Measurements from ENCODE around the gene MLC1. TPM values are rescaled to one million over a fixed set of nuclear protein-coding genes. Genes with fewer than 3 reads are reported as not detected.
"Not testable (repeated sequence)": the region's sequence is repeated elsewhere in the genome, so short reads cannot be mapped to it uniquely, and the experiment has no call there.

MLC1 gene
- total RNA-seq, 1 experiment from 2014 or later, result not detected

GRCh38 chr22:50105208-50106100 lies 20.2 kb upstream of the MLC1 start:
- no peak for DNase-seq (ENCODE audit: low spot score)
- in situ Hi-C loops (cut with HindIII; ENCODE audit: low sequenced_read_pairs), result no loop called here

DNA sequence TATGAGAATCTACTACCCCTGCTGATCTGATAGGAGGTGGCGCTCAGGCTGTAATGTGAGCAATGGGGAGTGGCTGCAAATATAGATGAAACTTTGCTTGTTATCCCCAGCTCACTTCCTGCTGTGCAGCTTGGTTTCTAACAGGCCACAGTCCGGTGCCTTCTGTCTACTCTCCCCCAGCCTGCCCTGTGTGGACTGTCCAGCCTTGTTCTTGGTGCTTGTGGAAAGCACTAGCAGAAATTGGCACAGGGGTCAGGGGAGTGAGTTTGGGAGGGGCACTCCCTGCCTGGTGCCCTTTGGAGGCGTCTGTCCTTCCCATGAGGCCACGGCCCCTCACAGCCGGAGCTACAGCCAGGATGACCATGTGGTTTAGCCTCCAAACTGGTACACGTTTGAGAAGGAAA lies 18.9 kb upstream of the MLC1 start:
- in situ Hi-C loops (cut with HindIII; ENCODE audit: low sequenced_read_pairs), result no loop called here
- no peak for DNase-seq (ENCODE audit: low spot score)

GRCh38 chr22:50102946-50103345 lies 17.7 kb upstream of the MLC1 start:
- in situ Hi-C loops (cut with HindIII; ENCODE audit: low sequenced_read_pairs), result no loop called here
- DNase-seq (ENCODE audit: low spot score), result no peak

GRCh38 chr22:50101870-50102565 lies 16.8 kb upstream of the MLC1 start:
- no peak for DNase-seq (ENCODE audit: low spot score)
- in situ Hi-C loops (cut with HindIII; ENCODE audit: low sequenced_read_pairs), result no loop called here

DNA sequence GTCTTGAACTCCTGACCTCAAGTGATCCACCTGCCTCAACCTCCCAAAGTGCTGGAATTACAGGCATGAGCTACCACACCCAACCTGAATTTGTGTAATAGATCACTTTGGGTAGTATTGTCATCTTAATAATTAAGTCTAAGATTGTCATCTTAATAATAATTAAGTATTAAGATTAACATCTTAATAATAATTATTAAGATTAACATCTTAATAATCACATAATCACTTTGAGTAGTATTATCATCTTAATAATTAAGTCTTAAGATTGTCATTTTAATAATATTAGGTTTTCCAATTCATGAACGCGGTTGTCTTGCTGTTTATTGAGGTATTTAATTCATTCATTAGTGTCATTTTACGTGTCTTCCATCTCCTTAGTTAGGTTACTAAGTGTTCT lies 12.8 kb upstream of the MLC1 start:
- no peak for DNase-seq (ENCODE audit: low spot score)
- in situ Hi-C loops (cut with HindIII; ENCODE audit: low sequenced_read_pairs), result no loop called here

DNA sequence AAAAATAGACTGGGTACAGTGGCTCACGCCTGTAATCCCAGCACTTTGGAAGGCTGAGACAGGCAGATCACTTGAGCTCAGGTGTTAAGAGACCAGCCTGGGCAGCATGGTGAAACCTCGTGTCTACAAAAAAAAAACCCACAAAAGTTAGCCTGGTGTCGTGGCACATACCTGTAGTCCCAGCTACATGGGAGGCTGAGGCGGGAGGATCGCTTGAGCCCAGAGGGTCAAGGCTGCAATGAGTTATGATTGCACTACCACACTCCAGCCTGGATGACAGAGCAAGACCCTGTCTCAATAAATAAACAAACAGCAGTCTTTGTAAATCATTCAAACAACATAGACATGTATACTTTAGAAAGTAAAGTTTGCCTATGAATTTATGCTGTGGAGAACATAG lies 7.1 kb upstream of the MLC1 start:
- no peak for DNase-seq (ENCODE audit: low spot score)

DNA sequence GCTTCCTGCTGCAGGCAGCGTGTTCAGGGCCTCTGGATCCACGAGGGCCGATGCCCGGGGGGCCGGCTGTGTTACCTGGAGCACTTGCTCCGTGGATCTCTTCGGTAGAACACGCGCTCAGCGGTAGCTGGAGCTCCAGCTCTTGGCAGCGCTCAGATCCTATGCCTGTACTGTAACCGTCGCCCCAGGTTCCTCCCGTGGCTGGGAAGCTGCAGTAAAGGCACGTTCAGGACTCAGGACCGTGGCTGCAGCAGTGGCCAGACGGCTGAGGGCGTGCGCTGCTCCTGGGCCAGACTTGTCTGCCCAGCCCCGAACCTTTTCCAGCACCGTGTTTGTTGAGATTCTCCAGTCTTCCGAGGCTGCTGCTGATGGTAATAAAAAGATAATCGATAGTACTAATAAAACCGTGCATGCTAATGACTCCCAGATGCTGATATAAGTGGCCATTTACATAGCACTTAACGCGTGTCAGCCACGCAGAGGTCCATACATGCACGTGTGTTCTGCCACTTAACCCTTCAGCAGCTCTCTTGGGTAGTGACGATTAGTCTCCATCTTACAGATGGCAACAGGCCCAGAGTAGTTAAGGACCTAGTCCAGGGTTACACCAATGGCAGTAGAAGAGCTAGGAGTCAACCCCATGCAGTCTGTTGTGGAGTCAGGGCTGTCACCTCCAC lies 6.0 kb upstream of the MLC1 start:
- in situ Hi-C loops (cut with HindIII; ENCODE audit: low sequenced_read_pairs), result no loop called here
- DNase-seq (ENCODE audit: low spot score), result no peak

More for the DNA sequence above, 7.1 kb upstream of the MLC1 start:
- in situ Hi-C loops (cut with HindIII; ENCODE audit: low sequenced_read_pairs), result no loop called here

DNA sequence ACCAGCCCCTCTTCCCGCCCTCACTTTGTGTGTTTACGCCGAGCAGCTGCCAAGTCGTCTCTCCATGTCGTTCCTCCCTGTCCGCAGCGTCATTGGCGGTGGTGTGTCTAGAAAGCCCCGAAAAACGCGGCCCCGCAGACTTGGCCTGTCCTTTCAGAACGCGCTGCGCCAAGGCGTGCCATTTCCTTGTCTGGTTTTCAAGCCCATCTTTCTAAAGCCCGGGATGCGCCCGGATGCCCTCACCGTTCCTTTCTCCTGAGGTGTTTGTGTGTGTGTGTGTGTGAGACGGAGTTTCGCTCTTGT lies 5.1 kb upstream of the MLC1 start:
- in situ Hi-C loops (cut with HindIII; ENCODE audit: low sequenced_read_pairs), result no loop called here
- DNase-seq (ENCODE audit: low spot score), result no peak

DNA sequence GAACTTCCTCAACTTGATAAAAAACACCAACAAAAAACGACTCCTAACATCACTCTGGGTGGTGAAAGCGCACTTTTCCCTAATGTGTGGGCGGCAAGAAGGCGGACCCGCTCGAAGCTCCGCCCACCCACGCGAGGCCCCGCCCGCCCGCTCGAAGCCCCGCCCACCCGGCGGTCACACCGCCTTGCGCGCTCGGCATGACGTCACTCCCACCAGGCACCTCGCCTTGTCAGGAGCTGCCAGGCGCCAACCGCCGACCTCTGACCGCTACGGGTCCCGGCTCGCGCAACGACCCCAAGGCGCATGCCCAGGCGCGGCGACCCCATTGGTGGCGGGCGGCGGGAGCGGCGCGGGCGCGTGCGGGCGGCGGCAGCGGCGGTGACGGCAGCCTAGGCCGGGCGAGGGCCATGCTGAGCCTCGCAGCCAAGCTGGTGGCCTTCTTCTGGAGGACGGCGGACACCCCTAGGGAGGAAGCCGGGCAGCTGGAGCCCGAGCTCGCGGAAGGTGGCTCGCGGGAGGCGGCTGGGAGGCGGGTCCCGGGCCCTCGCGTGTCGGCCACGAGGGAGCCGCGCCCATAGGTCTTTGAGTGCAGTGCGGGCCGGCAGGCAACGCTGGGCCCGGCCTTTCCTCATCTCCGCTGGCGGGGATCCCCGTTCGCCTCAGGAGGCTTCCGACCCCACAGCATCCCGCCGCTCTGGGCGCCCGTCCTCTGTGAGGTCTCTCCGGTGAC lies 4.6 kb upstream of the MLC1 start, which contains the start of gene MOV10L1:
TSS of gene MOV10L1 (plus strand) at position 325 of the 730 bp plus-strand sequence. CDS start at position 408, 83 bp downstream.
- in situ Hi-C loops (cut with HindIII; ENCODE audit: low sequenced_read_pairs), result no loop called here
- no peak for DNase-seq (ENCODE audit: low spot score)

GRCh38 chr22:50089231-50089630 lies 4.0 kb upstream of the MLC1 start:
- DNase-seq (ENCODE audit: low spot score), result no peak
- in situ Hi-C loops (cut with HindIII; ENCODE audit: low sequenced_read_pairs), result no loop called here

DNA sequence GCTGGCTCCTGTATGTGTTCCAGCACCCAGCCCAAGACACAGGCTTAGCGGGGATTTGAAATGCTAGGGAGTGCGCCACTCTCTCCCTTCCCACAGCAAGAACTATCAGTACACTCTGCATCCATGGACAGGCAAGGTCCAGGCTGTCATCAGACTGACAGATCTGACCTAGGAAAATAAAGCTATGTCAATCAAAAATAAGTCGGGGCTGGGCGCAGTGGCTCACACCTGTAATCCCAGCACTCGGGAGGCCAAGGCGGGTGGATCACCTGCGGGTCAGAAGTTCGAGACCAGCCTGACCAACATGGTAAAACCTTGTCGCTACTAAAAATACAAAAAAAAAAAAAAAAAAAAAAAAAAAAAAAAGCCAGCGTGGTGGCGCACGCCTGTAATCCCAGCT lies 2.9 kb upstream of the MLC1 start:
- DNase-seq (ENCODE audit: low spot score), result no peak
- in situ Hi-C loops (cut with HindIII; ENCODE audit: low sequenced_read_pairs), result no loop called here

DNA sequence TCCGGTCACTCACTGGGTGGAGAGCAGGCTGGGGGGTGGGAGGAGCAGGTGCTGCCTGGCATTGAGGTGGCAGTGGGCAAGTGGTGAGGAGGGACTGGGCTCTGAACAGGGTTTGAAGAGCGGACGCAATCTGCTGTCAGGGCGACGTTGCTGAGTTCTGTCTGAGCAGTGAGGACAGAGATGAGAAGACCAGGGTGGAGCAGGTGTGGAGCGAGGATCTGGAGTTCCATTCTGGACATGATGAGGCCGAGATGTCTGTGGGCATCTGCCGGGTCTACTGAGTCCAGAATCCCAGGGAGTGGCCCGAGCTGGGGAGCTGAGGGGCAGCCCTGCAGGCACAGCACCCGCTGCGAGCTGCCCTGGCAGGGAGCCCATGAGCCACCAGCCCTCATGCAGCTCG lies 2.4 kb upstream of the MLC1 start:
- DNase-seq (ENCODE audit: low spot score), result no peak
- in situ Hi-C loops (cut with HindIII; ENCODE audit: low sequenced_read_pairs), result no loop called here

GRCh38 chr22:50086975-50087374 lies 1.7 kb upstream of the MLC1 start:
- in situ Hi-C loops (cut with HindIII; ENCODE audit: low sequenced_read_pairs); DNase-seq (ENCODE audit: low spot score): not testable (repeated sequence)

DNA sequence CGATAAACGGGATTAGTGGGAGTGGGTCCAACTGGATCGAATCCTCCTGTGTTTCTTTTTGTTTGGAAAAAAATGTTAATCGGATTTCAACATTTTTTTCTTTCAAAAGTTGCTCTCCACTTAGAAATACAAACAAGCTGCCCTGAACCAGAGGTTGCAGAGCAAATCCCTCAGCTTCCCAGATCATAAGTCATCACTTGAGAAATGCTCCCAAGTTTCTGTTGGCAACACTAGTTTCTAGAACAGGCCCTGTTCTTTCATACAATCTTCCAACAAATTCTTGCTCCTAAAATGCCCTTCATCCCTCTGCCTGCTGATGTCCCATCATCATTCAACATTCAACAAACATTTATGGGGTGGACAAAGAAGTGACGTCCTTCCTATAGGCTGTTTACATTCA lies 1.3 kb upstream of the MLC1 start:
- DNase-seq (ENCODE audit: low spot score), result no peak
- in situ Hi-C loops (cut with HindIII; ENCODE audit: low sequenced_read_pairs), result no loop called here

- in situ Hi-C loops (cut with HindIII; ENCODE audit: low sequenced_read_pairs), result no loop called here
- DNase-seq (ENCODE audit: low spot score), result no peak
Measured at GRCh38 chr22:50084614-50085021, 608 bp downstream of the MLC1 start.

GRCh38 chr22:50084080-50084477 lies 1.1 kb downstream of the MLC1 start:
- DNase-seq (ENCODE audit: low spot score), result no peak
- in situ Hi-C loops (cut with HindIII; ENCODE audit: low sequenced_read_pairs), result no loop called here

GRCh38 chr22:50083462-50084079 lies 1.7 kb downstream of the MLC1 start:
- in situ Hi-C loops (cut with HindIII; ENCODE audit: low sequenced_read_pairs), result no loop called here
- DNase-seq (ENCODE audit: low spot score), result no peak

- in situ Hi-C loops (cut with HindIII; ENCODE audit: low sequenced_read_pairs), result no loop called here
- DNase-seq (ENCODE audit: low spot score), result no peak
Measured at GRCh38 chr22:50082961-50083461, 2.2 kb downstream of the MLC1 start.

GRCh38 chr22:50082197-50082715 lies 3.0 kb downstream of the MLC1 start:
- in situ Hi-C loops (cut with HindIII; ENCODE audit: low sequenced_read_pairs), result no loop called here
- no peak for DNase-seq (ENCODE audit: low spot score)

Data from G401 (cell line).